A549 treated with Mapracorat at 1 μM for 4 hours (cell line): Measurements from ENCODE around the gene GET4. TPM values are rescaled to one million over a fixed set of nuclear protein-coding genes. Genes with fewer than 3 reads are reported as not detected.

Experiments used
- total RNA-seq: library from RNA; stranded (reverse); fragments of 200-300 nt; extraction: Qiagen RNA extraction; gene quantifications from 5 replicates; pipeline ENCODE4 v1.2.3, GENCODE V29; 2022

GET4 gene, protein sequence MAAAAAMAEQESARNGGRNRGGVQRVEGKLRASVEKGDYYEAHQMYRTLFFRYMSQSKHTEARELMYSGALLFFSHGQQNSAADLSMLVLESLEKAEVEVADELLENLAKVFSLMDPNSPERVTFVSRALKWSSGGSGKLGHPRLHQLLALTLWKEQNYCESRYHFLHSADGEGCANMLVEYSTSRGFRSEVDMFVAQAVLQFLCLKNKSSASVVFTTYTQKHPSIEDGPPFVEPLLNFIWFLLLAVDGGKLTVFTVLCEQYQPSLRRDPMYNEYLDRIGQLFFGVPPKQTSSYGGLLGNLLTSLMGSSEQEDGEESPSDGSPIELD
- 40.7 to 75.1 TPM (median 58.6 TPM) in 5 replicates for total RNA-seq

DNA sequence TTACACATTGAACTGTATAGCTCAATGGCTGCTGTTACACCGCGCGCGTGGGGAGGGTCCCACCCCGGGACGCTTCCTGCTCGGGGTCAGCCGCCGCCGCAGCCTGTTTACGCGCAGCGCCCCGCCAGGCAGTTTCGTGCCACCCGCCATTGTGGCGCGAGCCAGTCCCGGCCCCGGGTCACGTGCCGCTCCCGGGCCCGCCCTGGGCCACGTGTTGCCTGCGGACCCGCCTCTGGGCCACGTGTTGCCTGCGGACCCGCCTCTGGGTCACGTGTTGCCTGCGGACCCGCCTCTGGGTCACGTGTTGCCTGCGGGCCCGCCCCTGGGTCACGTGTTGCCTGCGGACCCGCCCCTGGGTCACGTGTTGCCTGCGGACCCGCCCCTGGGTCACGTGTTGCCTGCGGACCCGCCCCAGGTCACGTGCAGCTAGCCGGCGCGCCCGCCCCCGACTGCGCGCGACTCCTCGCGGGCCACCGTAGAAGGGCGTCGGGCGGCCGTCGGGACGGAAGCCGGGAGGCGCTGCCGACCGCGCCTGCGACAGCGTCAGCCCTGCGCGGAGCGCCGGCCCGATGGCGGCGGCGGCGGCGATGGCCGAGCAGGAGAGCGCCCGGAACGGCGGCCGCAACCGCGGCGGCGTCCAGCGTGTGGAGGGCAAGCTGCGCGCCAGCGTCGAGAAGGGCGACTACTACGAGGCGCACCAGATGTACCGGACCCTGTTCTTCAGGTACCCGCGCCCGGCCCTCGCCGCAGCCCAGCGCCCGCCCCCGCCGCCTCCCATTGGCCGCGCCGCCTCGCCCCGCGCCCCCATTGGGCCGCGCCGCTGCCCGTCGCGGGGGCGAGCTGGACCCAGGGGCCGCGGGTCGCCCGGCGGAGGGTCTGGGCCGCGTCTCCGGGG lies at the start of gene GET4:
Gene GET4, plus strand, starts transcription at position 478 of the 895 bp plus-strand sequence. Its CDS starts 92 bp downstream, at position 570.

DNA sequence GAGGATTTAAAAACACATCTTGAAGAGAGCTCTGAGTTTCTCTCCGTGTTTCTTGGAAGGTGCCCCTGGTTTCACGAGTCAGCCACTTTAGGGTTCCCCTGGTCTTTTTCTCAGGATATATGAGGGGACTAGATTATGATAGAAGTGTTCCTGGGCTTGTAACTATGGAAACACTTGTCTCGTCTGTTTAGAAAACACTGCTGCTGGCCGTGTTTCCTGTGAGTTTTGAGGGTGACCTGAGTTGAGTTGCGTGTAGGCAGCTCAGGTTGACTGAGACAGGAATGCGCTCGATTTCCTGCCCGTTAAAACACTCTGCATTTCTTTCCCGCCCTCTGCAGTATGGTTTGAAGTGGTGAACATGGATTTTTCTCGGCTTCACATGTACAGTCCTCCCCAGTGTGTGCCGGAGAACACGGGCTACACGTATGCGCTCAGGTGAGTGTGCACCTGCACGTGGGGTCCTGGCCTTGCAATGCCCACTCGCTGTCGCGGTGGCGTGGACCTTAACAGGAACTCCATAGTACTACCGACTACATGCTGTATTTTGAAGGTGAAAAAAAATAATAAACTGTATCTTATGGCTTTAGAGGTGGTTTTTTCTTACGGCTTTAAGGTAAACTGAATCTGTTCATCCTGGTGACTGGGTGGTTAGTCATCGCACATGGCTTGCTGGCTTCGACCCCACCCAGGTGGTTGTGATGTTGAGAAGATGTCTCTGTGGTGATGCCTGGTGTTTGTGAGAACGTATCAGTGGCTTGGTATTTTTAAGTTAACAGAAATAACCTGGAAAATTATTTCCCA lies 44.0 kb upstream of the GET4 start, which contains the start of gene SUN1:
Gene SUN1, plus strand, starts transcription at position 310 of the 801 bp plus-strand sequence. Its CDS starts 49 bp downstream, at position 359.

Other genes with a start within 250 kb of the GET4 start
- gene DNAAF5, start 149.9 kb upstream of the GET4 start, total RNA-seq, result 35.8 to 49.3 TPM (median 46.4 TPM) in 5 replicates
- gene PRKAR1B, start 149.3 kb upstream of the GET4 start, total RNA-seq, result 23.8 to 32.0 TPM (median 30.4 TPM) in 5 replicates
- 65.4 to 94.1 TPM (median 90.5 TPM) in 5 replicates for gene SUN1, start 44.1 kb upstream of the GET4 start, total RNA-seq
- gene ADAP1, start 78.1 kb downstream of the GET4 start, total RNA-seq, result 3.4 to 4.3 TPM (median 3.8 TPM) in 5 replicates
- gene COX19, start 99.0 kb downstream of the GET4 start, total RNA-seq, result 5.2 to 6.6 TPM (median 5.9 TPM) in 5 replicates
- 0.10 TPM in 1 of 5 replicates, not detected in the others for gene CYP2W1, start 106.6 kb downstream of the GET4 start, total RNA-seq
- gene GPR146, start 168.0 kb downstream of the GET4 start, total RNA-seq, result 1.7 to 2.3 TPM (median 1.9 TPM) in 5 replicates
- 0.98 to 1.5 TPM (median 1.2 TPM) in 5 replicates for gene GPER1, start 211.6 kb downstream of the GET4 start, total RNA-seq